ENCODE measurements around the gene RTRAF. TPM values are rescaled to one million over a fixed set of nuclear protein-coding genes. Genes with fewer than 3 reads are reported as not detected.

The RTRAF gene
- total RNA-seq, 2 donors from 2014 or later: 157 to 181 TPM

GRCh38 chr14:51954031-51954430 is 35.3 kb upstream of the RTRAF start:
- no peak for DNase-seq
- Histone ChIP-seq H3K4me1 (no peaks in the 10 kb centered on the region), H3K4me3 (no peak overlapping the region), H3K36me3 (no peaks in the 10 kb centered on the region), H3K27me3 (no peaks in the 10 kb centered on the region), H3K9me3 (no peaks in the 10 kb centered on the region), H3K9ac (ENCODE audit: low read depth in 2 of 2, low read length in 2 of 2) (no peak overlapping the region), H3K27ac (no peak overlapping the region)
- TF ChIP-seq CTCF (IDR thresholded peaks at IDR 0.05): no peak
- intact Hi-C loops (cut with DNase I): no loop called here

GRCh38 chr14:51954657-51955056 is 34.7 kb upstream of the RTRAF start:
- Histone ChIP-seq H3K9me3 (no peaks in the 10 kb centered on the region), H3K4me3 (no peak overlapping the region), H3K36me3 (no peaks in the 10 kb centered on the region), H3K27ac (no peak overlapping the region), H3K9ac (ENCODE audit: low read depth in 2 of 2, low read length in 2 of 2) (no peak overlapping the region), H3K27me3 (no peaks in the 10 kb centered on the region), H3K4me1 (no peaks in the 10 kb centered on the region)
- DNase-seq: no peak
- no peak for TF ChIP-seq CTCF (IDR thresholded peaks at IDR 0.05)
- intact Hi-C loops (cut with DNase I): no loop called here

- Histone ChIP-seq H3K27ac (no peak overlapping the region), H3K9ac (ENCODE audit: low read depth in 2 of 2, low read length in 2 of 2) (no peak overlapping the region), H3K4me3 (no peak overlapping the region), H3K4me1 (no peaks in the 10 kb centered on the region), H3K27me3 (no peaks in the 10 kb centered on the region), H3K36me3 (no peaks in the 10 kb centered on the region), H3K9me3 (no peaks in the 10 kb centered on the region)
- intact Hi-C loops (cut with DNase I): no loop called here
- no peak for TF ChIP-seq CTCF (IDR thresholded peaks at IDR 0.05)
- no peak for DNase-seq
Observed at GRCh38 chr14:51957950-51958349, 31.4 kb upstream of the RTRAF start.

GRCh38 chr14:51959928-51960327 is 29.4 kb upstream of the RTRAF start:
- Histone ChIP-seq H3K4me1 (no peaks in the 10 kb centered on the region), H3K36me3 (no peaks in the 10 kb centered on the region), H3K9ac (ENCODE audit: low read depth in 2 of 2, low read length in 2 of 2) (no peak overlapping the region), H3K27me3 (no peaks in the 10 kb centered on the region), H3K4me3 (no peak overlapping the region), H3K27ac (no peak overlapping the region), H3K9me3 (no peaks in the 10 kb centered on the region)
- intact Hi-C loops (cut with DNase I): no loop called here
- no peak for DNase-seq
- TF ChIP-seq CTCF (IDR thresholded peaks at IDR 0.05): no peak

- intact Hi-C loops (cut with DNase I): no loop called here
- Histone ChIP-seq H3K27ac (no peak overlapping the region), H3K27me3 (no peaks in the 10 kb centered on the region), H3K9ac (ENCODE audit: low read depth in 2 of 2, low read length in 2 of 2) (no peak overlapping the region), H3K4me3 (no peak overlapping the region), H3K36me3 (no peaks in the 10 kb centered on the region), H3K4me1 (no peaks in the 10 kb centered on the region), H3K9me3 (no peaks in the 10 kb centered on the region)
- TF ChIP-seq CTCF (IDR thresholded peaks at IDR 0.05): no peak
- no peak for DNase-seq
Observed at GRCh38 chr14:51960866-51961265, 28.5 kb upstream of the RTRAF start.

- no peaks in the 10 kb centered on the region for H3K4me1 ChIP-seq
- no peaks in the 10 kb centered on the region for H3K36me3 ChIP-seq
- no peaks in the 10 kb centered on the region for H3K9me3 ChIP-seq
- no peak for DNase-seq
- no peak overlapping the region for H3K9ac ChIP-seq (ENCODE audit: low read depth in 2 of 2, low read length in 2 of 2)
- no peak overlapping the region for H3K27ac ChIP-seq
- H3K27me3 ChIP-seq: no peaks in the 10 kb centered on the region
- intact Hi-C loops (cut with DNase I): no loop called here
- TF ChIP-seq CTCF (IDR thresholded peaks at IDR 0.05): no peak
- no peak overlapping the region for H3K4me3 ChIP-seq
Observed at GRCh38 chr14:51962711-51963110, 26.6 kb upstream of the RTRAF start.
